Upper lobe of left lung (tissue), 4 donors: Measurements from ENCODE around the gene CEP135.
"Not testable (repeated sequence)": the region's sequence is repeated elsewhere in the genome, so short reads cannot be mapped to it uniquely, and the experiment has no call there.

Source experiments
- POLR2AphosphoS5 ChIP-seq, 2 donors: sonication (generic); formaldehyde crosslinking; IDR thresholded peaks; one replicate each; pipeline ENCODE4 v1.5.1; 2017; ENCODE audit warnings: antibody characterized with exemption in 2 of 2
- TF ChIP-seq, protein P1 (sequence below), 6 experiments: fragments of 450-650 bp in 4 of 6; fragments of 200-600 bp in 2 of 6; sonication (generic) in 2 of 6; IDR thresholded peaks; one replicate each; pipeline ENCODE4 v1.5.1; 2016 to 2019; ENCODE audit warnings: antibody characterized with exemption in 6 of 6

- TF ChIP-seq, protein P1, sequence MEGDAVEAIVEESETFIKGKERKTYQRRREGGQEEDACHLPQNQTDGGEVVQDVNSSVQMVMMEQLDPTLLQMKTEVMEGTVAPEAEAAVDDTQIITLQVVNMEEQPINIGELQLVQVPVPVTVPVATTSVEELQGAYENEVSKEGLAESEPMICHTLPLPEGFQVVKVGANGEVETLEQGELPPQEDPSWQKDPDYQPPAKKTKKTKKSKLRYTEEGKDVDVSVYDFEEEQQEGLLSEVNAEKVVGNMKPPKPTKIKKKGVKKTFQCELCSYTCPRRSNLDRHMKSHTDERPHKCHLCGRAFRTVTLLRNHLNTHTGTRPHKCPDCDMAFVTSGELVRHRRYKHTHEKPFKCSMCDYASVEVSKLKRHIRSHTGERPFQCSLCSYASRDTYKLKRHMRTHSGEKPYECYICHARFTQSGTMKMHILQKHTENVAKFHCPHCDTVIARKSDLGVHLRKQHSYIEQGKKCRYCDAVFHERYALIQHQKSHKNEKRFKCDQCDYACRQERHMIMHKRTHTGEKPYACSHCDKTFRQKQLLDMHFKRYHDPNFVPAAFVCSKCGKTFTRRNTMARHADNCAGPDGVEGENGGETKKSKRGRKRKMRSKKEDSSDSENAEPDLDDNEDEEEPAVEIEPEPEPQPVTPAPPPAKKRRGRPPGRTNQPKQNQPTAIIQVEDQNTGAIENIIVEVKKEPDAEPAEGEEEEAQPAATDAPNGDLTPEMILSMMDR (IDR thresholded peaks at IDR 0.05), result not testable (repeated sequence)
- not testable (repeated sequence) for TF ChIP-seq POLR2AphosphoS5 (IDR thresholded peaks at IDR 0.05)
These were observed 124.0 kb downstream of the CEP135 start for GRCh38 chr4:56072730-56073129.
